Lower leg skin (tissue), 3 donors: Measurements from ENCODE around the gene PRDM16.

Experiments used
- POLR2A ChIP-seq, 2 donors: fragments of 450-650 bp; IDR thresholded peaks; one replicate each; pipeline ENCODE4 v1.6.1; 2016 to 2017; ENCODE audit warnings: antibody characterized with exemption in 2 of 2, mild to moderate bottlenecking in 1 of 2, moderate library complexity in 1 of 2
- TF ChIP-seq, protein P1 (sequence below), 3 donors: fragments of 450-650 bp; IDR thresholded peaks; one replicate each; pipeline ENCODE4 v1.5.1; 2016; ENCODE audit warnings: antibody characterized with exemption in 3 of 3, mild to moderate bottlenecking in 3 of 3, moderate library complexity in 2 of 3

DNA sequence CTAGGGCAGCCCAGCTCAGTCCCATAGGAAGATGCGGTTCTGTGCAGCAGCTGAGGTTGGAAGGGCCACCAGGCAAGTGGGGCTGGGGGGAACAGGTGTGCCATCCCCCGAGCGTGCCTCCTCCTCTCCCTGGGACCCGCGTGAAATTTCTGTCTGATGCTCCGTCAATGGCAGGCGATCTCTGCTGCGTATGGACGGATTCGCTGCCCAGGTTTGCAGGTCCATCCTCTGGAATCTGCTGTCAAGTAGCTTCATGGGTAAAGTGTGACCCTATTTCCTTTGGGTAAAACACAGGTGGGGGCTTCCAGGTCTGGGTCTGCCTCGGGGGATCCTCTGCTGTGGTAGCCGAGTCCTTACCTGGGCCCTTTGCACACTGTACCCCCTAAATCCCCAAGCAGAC, 270.9 kb downstream of the PRDM16 start:
- TF ChIP-seq, protein P1, sequence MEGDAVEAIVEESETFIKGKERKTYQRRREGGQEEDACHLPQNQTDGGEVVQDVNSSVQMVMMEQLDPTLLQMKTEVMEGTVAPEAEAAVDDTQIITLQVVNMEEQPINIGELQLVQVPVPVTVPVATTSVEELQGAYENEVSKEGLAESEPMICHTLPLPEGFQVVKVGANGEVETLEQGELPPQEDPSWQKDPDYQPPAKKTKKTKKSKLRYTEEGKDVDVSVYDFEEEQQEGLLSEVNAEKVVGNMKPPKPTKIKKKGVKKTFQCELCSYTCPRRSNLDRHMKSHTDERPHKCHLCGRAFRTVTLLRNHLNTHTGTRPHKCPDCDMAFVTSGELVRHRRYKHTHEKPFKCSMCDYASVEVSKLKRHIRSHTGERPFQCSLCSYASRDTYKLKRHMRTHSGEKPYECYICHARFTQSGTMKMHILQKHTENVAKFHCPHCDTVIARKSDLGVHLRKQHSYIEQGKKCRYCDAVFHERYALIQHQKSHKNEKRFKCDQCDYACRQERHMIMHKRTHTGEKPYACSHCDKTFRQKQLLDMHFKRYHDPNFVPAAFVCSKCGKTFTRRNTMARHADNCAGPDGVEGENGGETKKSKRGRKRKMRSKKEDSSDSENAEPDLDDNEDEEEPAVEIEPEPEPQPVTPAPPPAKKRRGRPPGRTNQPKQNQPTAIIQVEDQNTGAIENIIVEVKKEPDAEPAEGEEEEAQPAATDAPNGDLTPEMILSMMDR (IDR thresholded peaks at IDR 0.05): no peak
- TF ChIP-seq POLR2A (IDR thresholded peaks at IDR 0.05): no peak
